Testis (tissue), 2 donors: ENCODE data around the gene PRR18.

Source experiments
- CTCF ChIP-seq, 3 experiments: fragments of 450-650 bp in 2 of 3; fragments of 200-600 bp in 1 of 3; sonication (generic) in 1 of 3; IDR thresholded peaks; one replicate each; pipeline ENCODE4 v1.5.1; 2016 to 2019; ENCODE audit warnings: antibody characterized with exemption in 3 of 3, mild to moderate bottlenecking in 2 of 3, moderate library complexity in 1 of 3
- POLR2A ChIP-seq: fragments of 450-650 bp; IDR thresholded peaks from one replicate; pipeline ENCODE4 v1.6.1; 2017; ENCODE audit warnings: antibody characterized with exemption, mild to moderate bottlenecking, moderate library complexity

DNA sequence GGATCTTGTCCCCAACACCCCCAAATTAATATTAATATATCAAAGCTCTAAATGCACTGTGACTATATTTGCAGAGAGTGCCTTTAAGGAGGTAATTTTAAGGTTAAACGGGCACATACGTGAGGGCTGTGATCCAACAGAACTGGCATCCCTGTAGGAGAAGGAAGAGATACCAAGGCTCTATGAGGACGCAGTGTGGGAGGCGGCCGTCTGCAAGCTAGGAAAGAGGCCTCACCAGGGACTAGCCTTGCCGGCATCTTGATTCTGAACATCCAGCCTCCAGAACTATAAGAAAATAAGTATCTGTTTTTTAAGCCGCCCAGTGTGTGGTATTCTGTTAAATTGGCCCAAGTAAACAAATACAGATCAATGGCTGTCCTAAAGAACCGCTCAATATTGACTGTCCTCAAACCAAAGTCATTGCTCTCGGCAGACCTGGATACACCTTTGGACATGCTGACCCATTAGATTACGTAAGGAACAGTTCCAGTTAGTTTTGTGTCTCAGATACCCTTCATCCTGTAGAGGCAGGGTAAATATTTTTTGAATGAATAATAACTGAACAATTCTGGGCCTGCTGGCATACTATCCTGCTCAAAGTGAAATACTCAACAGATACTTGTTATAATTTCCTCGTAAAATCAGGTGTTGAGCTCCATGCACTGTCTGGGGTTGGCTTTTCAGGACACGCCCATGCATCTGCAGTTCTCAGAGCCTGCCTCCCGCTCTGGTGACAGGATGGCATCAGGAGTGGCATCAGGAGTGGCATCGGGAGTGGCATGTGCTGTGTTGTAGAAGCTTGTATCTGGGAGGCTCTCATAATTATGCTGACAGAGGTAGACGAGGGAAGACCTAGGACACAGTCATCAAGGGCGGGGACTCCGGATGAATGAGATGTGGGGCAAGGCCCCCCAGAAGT lies 6.3 kb downstream of the PRR18 start:
- TF ChIP-seq CTCF (IDR thresholded peaks at IDR 0.05) (no peak), POLR2A (no peak)
